Skeletal muscle cell (primary cell): ENCODE results near the gene MYOM1.
"Not testable (repeated sequence)": the region's sequence is repeated elsewhere in the genome, so short reads cannot be mapped to it uniquely, and the experiment has no call there.

Experiments
- DNase-seq: peaks from one replicate; pipeline ENCODE4 v3.0.0-alpha.2; 2010; ENCODE audit warnings: low read depth
- H3K4me3 ChIP-seq: 2 replicates; pipeline ENCODE4 v1.5.1; 2011; ENCODE audit warnings: low read depth, mild to moderate bottlenecking, control low read depth, low read length, moderate library complexity

Gene MYOM1

DNA sequence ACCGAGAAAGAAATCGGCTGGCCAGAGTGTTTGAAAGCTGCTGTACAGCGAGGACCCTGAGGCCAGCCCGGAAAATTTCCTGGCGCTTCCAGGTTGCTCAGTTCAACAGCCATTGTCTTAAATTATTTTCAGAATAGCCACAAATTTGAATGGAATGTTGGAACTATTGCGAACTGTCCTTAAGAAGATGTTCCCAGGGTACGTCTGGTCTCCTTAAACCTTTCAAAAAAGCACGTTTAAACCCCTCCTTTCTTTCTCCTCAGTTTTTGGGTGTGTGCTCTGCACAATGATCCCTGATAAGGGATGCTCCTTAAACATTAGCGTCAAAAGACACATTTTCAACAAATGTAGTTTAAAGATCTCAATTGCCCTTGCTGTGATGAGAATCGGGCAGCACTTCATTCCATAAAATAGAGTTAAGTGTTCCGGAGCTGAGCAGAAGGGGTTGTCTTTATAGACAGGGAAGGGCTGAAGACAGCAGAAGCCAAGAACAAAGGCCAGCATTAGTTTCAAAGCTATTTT lies 192.3 kb downstream of the MYOM1 start:
- H3K4me3 ChIP-seq: no peak overlapping the region
- no peak for DNase-seq

DNA sequence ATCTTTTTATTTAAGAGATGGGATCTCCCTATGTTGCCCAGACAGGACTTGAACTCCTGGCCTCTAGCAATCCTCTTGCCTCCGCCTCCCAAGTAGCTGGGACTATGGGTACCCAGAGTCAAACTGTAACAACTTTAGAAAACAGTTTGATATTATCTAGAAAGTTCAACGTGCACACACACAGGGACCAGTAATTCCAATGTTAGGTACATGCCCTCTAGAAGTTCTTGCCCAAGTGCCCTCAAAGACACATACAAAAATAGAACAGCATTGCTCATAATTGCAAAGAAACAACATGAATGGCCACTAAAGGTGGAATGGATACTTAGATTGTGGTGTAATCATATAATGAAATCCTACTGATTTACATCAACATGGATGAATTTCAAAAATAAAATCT lies 194.2 kb downstream of the MYOM1 start:
- DNase-seq: no peak
- H3K4me3 ChIP-seq: no peak overlapping the region

DNA sequence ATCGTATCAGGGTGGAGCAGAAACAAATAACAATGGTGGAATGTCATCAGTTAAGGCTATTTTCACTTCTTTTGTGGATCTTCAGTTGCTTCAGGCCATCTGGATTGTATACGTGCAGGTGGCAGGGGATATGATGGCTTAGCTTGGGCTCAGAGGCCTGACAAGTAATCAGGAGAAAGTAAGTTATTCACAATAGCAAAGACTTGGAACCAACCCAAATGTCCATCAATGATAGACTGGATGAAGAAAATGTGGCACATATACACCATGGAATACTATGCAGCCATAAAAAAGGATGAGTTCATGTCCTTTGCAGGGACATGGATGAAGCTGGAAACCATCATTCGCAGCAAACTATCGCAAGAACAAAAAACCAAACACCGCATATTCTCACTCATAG lies 196.2 kb downstream of the MYOM1 start:
- not testable (repeated sequence) for DNase-seq, H3K4me3 ChIP-seq
